WTC11 (cell line): ENCODE data around the gene SDCCAG8. TPM values are rescaled to one million over a fixed set of nuclear protein-coding genes. Genes with fewer than 3 reads are reported as not detected.

Experiments
- ATAC-seq: fragments of 200-7000 bp; cut with Tn5 transposase; 2 replicates; pipeline ENCODE4 v1.10.0; 2021; ENCODE audit warnings: mild to moderate bottlenecking, moderate library complexity
- CTCF ChIA-PET: fragments of 300-600 bp; sonication (Branson Sonifier 250); formaldehyde crosslinking; loops from one replicate; lab custom pipeline; 2021; ENCODE audit warnings: antibody characterized with exemption; lab: Charles Lee
- POLR2A ChIA-PET: fragments of 350-600 bp; sonication (Branson Sonifier 250); formaldehyde crosslinking; loops from one replicate; lab custom pipeline; 2021; ENCODE audit warnings: antibody characterized with exemption; lab: Charles Lee
- DNase-seq: peaks from one replicate; pipeline ENCODE4 v3.0.0; 2021; ENCODE audit warnings: low spot score
- H3K27ac Mint-ChIP-seq: 2 replicates; pipeline ENCODE4 v1.8.0; 2021; ENCODE audit warnings: mixed read lengths
- H3K27me3 Mint-ChIP-seq: 2 replicates; pipeline ENCODE4 v1.8.0; 2021; ENCODE audit warnings: low read depth, mild to moderate bottlenecking, moderate library complexity, mixed read lengths
- H3K36me3 Mint-ChIP-seq: 2 replicates; pipeline ENCODE4 v1.8.0; 2021; ENCODE audit warnings: mixed read lengths
- H3K4me1 Mint-ChIP-seq: 2 replicates; pipeline ENCODE4 v1.8.0; 2022; ENCODE audit warnings: mixed read lengths
- H3K4me3 Mint-ChIP-seq: 2 replicates; pipeline ENCODE4 v1.8.0; 2021; ENCODE audit warnings: mild to moderate bottlenecking, moderate library complexity, mixed read lengths
- H3K9me3 Mint-ChIP-seq: 2 replicates; pipeline ENCODE4 v1.8.0; 2021; ENCODE audit warnings: mixed read lengths
- AFF4 ChIP-seq: sonication (generic); formaldehyde crosslinking; IDR thresholded peaks from 2 replicates; pipeline ENCODE4 v1.8.1; 2023; ENCODE audit warnings: mild to moderate bottlenecking, missing genetic modification reagents, borderline replicate concordance
- AR ChIP-seq: fragments of 250-450 bp; sonication (Bioruptor Pico); IDR thresholded peaks from 2 replicates; pipeline ENCODE4 v1.9.0; 2021; ENCODE audit warnings: mild to moderate bottlenecking
- ATF3 ChIP-seq: sonication (generic); formaldehyde crosslinking; conservative IDR thresholded peaks from 2 replicates; pipeline ENCODE4 v1.8.1; 2022; ENCODE audit warnings: mild to moderate bottlenecking, missing genetic modification reagents
- CREB1 ChIP-seq: sonication (generic); formaldehyde crosslinking; IDR thresholded peaks from 2 replicates; pipeline ENCODE4 v1.8.0; 2023; ENCODE audit warnings: mild to moderate bottlenecking, missing genetic modification reagents
- CREM ChIP-seq: sonication (generic); formaldehyde crosslinking; IDR thresholded peaks from 2 replicates; pipeline ENCODE4 v1.8.1; 2022; ENCODE audit warnings: mild to moderate bottlenecking, missing genetic modification reagents, moderate library complexity
- FOXK1 ChIP-seq: sonication (generic); formaldehyde crosslinking; IDR thresholded peaks from 2 replicates; pipeline ENCODE4 v1.8.0; 2022; ENCODE audit warnings: mild to moderate bottlenecking, moderate library complexity, missing genetic modification reagents
- NR3C1 ChIP-seq: sonication (generic); formaldehyde crosslinking; conservative IDR thresholded peaks from 2 replicates; pipeline ENCODE4 v1.8.1; 2023; ENCODE audit warnings: low read depth, mild to moderate bottlenecking, missing genetic modification reagents
- OVOL2 ChIP-seq: fragments of 250-450 bp; sonication (Bioruptor Pico); IDR thresholded peaks from 2 replicates; pipeline ENCODE4 v1.9.0; 2021; ENCODE audit warnings: mild to moderate bottlenecking, borderline replicate concordance
- PRRX2 ChIP-seq: fragments of 250-450 bp; sonication (Bioruptor Pico); IDR thresholded peaks from 2 replicates; pipeline ENCODE4 v1.8.0; 2021; ENCODE audit warnings: mild to moderate bottlenecking
- TEAD4 ChIP-seq: sonication (generic); formaldehyde crosslinking; IDR thresholded peaks from 2 replicates; pipeline ENCODE4 v1.8.0; 2022; ENCODE audit warnings: mild to moderate bottlenecking, missing genetic modification reagents
- ZNF138 ChIP-seq: sonication (generic); formaldehyde crosslinking; conservative IDR thresholded peaks from 2 replicates; pipeline ENCODE4 v1.8.1; 2022; ENCODE audit warnings: mild to moderate bottlenecking, moderate library complexity, missing genetic modification reagents
- ZNF219 ChIP-seq: sonication (generic); formaldehyde crosslinking; IDR thresholded peaks from 2 replicates; pipeline ENCODE4 v1.8.0; 2023; ENCODE audit warnings: missing genetic modification reagents, mild to moderate bottlenecking, borderline replicate concordance
- ZNF416 ChIP-seq: fragments of 250-450 bp; sonication (Bioruptor Pico); IDR thresholded peaks from 2 replicates; pipeline ENCODE4 v1.9.0; 2021; ENCODE audit warnings: mild to moderate bottlenecking, inconsistent platforms
- ZNF671 ChIP-seq: fragments of 250-450 bp; sonication (Bioruptor Pico); IDR thresholded peaks from 2 replicates; pipeline ENCODE4 v1.8.0; 2021; ENCODE audit warnings: mild to moderate bottlenecking
- total RNA-seq: library from RNA; stranded (reverse); gene quantifications from 3 replicates; pipeline ENCODE4 v1.2.3, GENCODE V29; 2021
- TF ChIP-seq, protein P1 (sequence below): sonication (generic); formaldehyde crosslinking; IDR thresholded peaks from 2 replicates; pipeline ENCODE4 v1.8.0; 2023; ENCODE audit warnings: missing genetic modification reagents, mild to moderate bottlenecking, borderline replicate concordance
- TF ChIP-seq, protein P2 (sequence below): sonication (generic); formaldehyde crosslinking; IDR thresholded peaks from 2 replicates; pipeline ENCODE4 v1.8.0; 2022; ENCODE audit warnings: mild to moderate bottlenecking, missing genetic modification reagents
- TF ChIP-seq, protein P3 (sequence below): sonication (generic); formaldehyde crosslinking; IDR thresholded peaks from 2 replicates; pipeline ENCODE4 v1.8.1; 2023; ENCODE audit warnings: mild to moderate bottlenecking, missing genetic modification reagents

SDCCAG8 gene
- total RNA-seq, 1 experiment from 2014 or later, result 44.3 TPM

DNA sequence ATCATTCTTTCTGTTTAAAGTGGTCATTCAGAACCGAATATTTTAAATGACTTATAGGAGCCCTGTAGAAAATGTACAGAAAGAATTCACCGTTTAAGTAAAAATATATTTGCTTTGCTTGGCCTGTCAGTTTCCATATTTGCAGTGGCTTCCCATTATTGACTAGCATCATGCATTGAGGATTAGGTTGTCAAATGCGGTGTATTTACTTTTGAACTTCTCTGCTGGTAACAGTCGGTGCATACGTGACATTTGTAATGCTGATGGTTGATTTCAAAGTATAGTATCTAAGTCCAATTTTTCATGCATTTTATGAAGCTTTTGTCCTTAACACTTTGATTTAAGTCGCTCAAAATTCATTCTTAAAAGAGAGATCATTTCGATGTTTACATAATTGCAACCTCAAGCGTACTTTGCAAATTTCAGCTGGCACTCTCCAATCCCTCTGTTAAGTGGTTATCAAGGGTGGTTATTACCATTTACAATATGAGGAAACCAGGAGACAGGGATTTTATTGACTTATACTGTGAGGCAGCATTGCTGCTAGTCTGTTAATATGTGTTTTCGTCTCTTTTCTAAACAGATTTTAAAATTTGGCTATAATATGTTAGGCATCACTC lies 201.6 kb downstream of the SDCCAG8 start (continued):
- TF ChIP-seq, protein P1, sequence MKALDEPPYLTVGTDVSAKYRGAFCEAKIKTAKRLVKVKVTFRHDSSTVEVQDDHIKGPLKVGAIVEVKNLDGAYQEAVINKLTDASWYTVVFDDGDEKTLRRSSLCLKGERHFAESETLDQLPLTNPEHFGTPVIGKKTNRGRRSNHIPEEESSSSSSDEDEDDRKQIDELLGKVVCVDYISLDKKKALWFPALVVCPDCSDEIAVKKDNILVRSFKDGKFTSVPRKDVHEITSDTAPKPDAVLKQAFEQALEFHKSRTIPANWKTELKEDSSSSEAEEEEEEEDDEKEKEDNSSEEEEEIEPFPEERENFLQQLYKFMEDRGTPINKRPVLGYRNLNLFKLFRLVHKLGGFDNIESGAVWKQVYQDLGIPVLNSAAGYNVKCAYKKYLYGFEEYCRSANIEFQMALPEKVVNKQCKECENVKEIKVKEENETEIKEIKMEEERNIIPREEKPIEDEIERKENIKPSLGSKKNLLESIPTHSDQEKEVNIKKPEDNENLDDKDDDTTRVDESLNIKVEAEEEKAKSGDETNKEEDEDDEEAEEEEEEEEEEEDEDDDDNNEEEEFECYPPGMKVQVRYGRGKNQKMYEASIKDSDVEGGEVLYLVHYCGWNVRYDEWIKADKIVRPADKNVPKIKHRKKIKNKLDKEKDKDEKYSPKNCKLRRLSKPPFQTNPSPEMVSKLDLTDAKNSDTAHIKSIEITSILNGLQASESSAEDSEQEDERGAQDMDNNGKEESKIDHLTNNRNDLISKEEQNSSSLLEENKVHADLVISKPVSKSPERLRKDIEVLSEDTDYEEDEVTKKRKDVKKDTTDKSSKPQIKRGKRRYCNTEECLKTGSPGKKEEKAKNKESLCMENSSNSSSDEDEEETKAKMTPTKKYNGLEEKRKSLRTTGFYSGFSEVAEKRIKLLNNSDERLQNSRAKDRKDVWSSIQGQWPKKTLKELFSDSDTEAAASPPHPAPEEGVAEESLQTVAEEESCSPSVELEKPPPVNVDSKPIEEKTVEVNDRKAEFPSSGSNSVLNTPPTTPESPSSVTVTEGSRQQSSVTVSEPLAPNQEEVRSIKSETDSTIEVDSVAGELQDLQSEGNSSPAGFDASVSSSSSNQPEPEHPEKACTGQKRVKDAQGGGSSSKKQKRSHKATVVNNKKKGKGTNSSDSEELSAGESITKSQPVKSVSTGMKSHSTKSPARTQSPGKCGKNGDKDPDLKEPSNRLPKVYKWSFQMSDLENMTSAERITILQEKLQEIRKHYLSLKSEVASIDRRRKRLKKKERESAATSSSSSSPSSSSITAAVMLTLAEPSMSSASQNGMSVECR (CRISPR knock-in tag), result no peak
- TF ChIP-seq CREB1 (CRISPR knock-in tag) (no peak), TEAD4 (CRISPR knock-in tag) (no peak)
- TF ChIP-seq, all 79 proteins: peak for 0

- POLR2A ChIA-PET, result no interaction called here
- no peak overlapping the region for H3K4me3 Mint-ChIP-seq
- H3K4me1 Mint-ChIP-seq, result 0 out of 2 replicates have a peak, but pooled peaks cover 5% of the 10 kb centered on the region
- no peaks in the 10 kb centered on the region for H3K9me3 Mint-ChIP-seq
- ATAC-seq, result no peak
- TF ChIP-seq PRRX2 (no peak), ZNF138 (no peak), ZNF671 (CRISPR knock-in tag) (no peak), FOXK1 (CRISPR knock-in tag) (no peak), NR3C1 (CRISPR knock-in tag) (no peak), CREM (no peak), ZNF416 (CRISPR knock-in tag) (no peak)
- TF ChIP-seq, protein P2, sequence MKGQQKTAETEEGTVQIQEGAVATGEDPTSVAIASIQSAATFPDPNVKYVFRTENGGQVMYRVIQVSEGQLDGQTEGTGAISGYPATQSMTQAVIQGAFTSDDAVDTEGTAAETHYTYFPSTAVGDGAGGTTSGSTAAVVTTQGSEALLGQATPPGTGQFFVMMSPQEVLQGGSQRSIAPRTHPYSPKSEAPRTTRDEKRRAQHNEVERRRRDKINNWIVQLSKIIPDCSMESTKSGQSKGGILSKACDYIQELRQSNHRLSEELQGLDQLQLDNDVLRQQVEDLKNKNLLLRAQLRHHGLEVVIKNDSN (CRISPR knock-in tag), result no peak
- TF ChIP-seq, protein P3, sequence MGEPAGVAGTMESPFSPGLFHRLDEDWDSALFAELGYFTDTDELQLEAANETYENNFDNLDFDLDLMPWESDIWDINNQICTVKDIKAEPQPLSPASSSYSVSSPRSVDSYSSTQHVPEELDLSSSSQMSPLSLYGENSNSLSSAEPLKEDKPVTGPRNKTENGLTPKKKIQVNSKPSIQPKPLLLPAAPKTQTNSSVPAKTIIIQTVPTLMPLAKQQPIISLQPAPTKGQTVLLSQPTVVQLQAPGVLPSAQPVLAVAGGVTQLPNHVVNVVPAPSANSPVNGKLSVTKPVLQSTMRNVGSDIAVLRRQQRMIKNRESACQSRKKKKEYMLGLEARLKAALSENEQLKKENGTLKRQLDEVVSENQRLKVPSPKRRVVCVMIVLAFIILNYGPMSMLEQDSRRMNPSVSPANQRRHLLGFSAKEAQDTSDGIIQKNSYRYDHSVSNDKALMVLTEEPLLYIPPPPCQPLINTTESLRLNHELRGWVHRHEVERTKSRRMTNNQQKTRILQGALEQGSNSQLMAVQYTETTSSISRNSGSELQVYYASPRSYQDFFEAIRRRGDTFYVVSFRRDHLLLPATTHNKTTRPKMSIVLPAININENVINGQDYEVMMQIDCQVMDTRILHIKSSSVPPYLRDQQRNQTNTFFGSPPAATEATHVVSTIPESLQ, result no peak
- H3K27me3 Mint-ChIP-seq, result no peaks in the 10 kb centered on the region
- no peak overlapping the region for H3K27ac Mint-ChIP-seq
- no peak for DNase-seq
- CTCF ChIA-PET, result no interaction called here
- no peaks in the 10 kb centered on the region for H3K36me3 Mint-ChIP-seq
Measured at GRCh38 chr1:243459059-243459458, 203.2 kb downstream of the SDCCAG8 start.

GRCh38 chr1:243461700-243462099 lies 205.9 kb downstream of the SDCCAG8 start:
- TF ChIP-seq OVOL2 (CRISPR knock-in tag) (no peak), NR3C1 (CRISPR knock-in tag) (no peak), AR (CRISPR knock-in tag) (no peak), ATF3 (CRISPR knock-in tag) (no peak), ZNF219 (CRISPR knock-in tag) (no peak), AFF4 (CRISPR knock-in tag) (no peak)
- Mint-ChIP-seq H3K36me3 (no peaks in the 10 kb centered on the region), H3K4me1 (no peaks in the 10 kb centered on the region), H3K27ac (no peak overlapping the region), H3K9me3 (no peaks in the 10 kb centered on the region), H3K27me3 (no peaks in the 10 kb centered on the region), H3K4me3 (no peak overlapping the region)
- no peak for ATAC-seq
- no peak for DNase-seq
- ChIA-PET CTCF (no interaction called here), POLR2A (no interaction called here)
